ENCODE measurements around the gene CHD1.

- no peak for TF ChIP-seq CTCF (IDR thresholded peaks at IDR 0.05)
- no peak for TF ChIP-seq POLR2A (IDR thresholded peaks at IDR 0.05)
Measured at GRCh38 chr5:98961665-98962344, 33.0 kb upstream of the CHD1 start.

Data from body of pancreas (tissue), 4 donors.